PFSK-1 (cell line): ENCODE data around the gene TCF7L1.

Source experiments
- POLR2AphosphoS5 ChIP-seq: IDR thresholded peaks from 2 replicates; pipeline ENCODE4 v1.6.1; 2012; ENCODE audit warnings: low read depth, mild to moderate bottlenecking, control low read depth, low read length, moderate library complexity
- SIN3A ChIP-seq: IDR thresholded peaks from 2 replicates; pipeline ENCODE4 v1.6.1; 2012; ENCODE audit warnings: mild to moderate bottlenecking, low read length, moderate library complexity, borderline replicate concordance; ENCODE audit not compliant: insufficient read depth
- TAF1 ChIP-seq: IDR thresholded peaks from 2 replicates; pipeline ENCODE4 v1.6.1; 2012; ENCODE audit warnings: low read length, control low read depth, borderline replicate concordance; ENCODE audit not compliant: insufficient read depth

- TF ChIP-seq POLR2AphosphoS5, result no peak
- no peak for TF ChIP-seq SIN3A
- TF ChIP-seq TAF1, result no peak
Observed at GRCh38 chr2:85329181-85329651, 196.0 kb downstream of the TCF7L1 start.
